GM18498 (cell line): ENCODE results near the gene KCTD14.
"Not testable (repeated sequence)": the region's sequence is repeated elsewhere in the genome, so short reads cannot be mapped to it uniquely, and the experiment has no call there.

ENCODE experiments used
- ATAC-seq: cut with Tn5 transposase; IDR thresholded peaks from one replicate; pipeline ENCODE4 v1.9.1; 2021; ENCODE audit warnings: mild to moderate bottlenecking, moderate library complexity; ENCODE audit not compliant: unreplicated experiment

Gene KCTD14

DNA sequence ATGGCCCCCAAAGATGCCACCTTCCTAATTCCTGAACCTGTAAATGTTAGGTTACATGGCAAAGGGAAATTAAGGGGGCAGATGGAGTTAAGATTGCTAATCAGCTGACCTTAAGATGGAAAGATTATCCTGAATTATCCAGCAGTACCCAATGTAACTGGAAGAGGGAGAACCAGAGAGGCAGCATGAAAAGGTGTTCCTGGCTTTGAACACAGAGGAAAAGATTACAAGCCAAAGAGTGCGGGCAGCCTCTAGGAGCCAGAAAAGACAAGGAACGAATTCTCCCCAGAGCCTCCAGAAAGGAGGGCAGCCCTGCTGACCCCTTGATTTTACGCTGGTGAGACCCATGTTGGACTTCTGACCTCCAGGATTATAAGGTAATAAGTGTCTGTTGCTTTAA is 25.5 kb upstream of the KCTD14 start:
- no peak for ATAC-seq

DNA sequence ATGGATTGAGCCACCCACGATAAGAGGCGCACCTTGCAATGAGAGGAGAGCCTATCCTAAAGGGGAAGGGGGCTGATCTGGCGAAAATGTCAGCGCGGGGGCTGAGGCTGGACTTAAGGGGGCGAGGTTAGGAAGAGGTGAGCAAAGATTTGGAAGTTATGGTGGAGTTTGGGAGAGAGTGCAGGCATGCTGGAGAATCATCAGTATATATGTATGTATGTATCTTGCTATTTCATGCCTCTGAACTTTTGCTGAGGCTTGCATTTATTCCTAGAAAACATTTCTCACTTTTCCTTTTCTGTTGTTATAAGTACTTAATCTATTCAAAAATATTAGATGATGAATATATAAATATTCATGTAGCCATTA is 23.4 kb upstream of the KCTD14 start:
- no peak for ATAC-seq

DNA sequence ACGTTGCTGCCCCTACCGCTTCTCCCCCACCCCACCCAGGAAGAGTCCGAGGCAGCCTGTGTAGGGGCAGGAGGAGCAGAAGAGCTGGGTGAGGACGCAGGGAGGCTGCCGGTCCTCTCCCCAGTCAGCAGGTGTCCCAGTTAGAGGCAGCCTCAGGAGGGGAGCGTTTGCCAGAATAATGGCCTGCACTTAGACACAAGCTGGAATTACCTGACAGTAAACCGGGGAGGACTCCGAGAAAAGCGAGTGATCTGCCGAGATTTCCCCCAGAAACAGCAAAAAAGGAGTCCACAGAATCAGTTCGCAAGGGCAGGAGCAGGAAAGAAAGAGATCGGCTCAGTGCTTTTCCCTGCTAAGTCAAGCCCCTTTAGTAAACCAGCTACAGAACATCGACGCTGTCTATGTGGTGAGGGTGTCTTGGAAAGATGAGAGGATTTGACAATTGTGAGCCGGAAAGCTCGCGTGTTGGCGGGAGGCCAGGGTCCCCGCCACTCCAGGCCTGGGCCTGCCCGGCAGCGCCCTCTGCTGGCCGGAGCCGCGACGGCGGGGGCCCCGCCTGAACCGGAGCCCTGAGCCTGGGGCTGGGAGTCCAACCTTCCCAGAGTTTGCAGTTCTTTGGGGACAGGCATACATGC is 22.9 kb upstream of the KCTD14 start:
- ATAC-seq, result peak; percentile 69

- ATAC-seq, result no peak
These were observed 21.6 kb upstream of the KCTD14 start for GRCh38 chr11:78044706-78045105.

DNA sequence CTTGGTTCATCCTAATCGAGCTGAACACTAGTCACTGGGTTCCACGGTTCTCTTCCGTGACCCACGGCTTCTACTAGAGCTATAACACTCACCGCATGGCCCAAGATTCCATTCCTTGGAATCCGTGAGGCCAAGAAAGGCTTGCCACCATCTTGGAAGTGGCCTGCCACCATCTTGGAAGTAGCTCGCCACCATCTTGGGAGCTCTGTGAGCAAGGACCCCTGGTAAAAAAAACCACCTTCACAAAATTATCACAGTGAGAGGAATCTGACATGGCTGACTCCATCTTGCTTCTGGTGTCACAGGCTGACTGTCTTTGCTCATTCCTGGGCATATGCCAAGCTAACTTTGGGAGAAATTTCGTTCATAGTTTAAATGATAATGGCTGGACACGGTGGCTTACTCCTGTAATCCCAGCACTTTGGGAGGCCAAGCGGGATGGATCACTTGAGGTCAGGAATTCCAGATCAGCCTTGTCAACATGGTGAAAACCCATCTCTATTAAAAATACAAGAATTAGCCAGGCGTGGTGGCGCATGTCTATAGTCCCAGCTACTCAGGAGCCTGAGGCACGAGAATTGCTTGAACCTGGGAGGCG is 18.9 kb upstream of the KCTD14 start:
- ATAC-seq, result no peak

DNA sequence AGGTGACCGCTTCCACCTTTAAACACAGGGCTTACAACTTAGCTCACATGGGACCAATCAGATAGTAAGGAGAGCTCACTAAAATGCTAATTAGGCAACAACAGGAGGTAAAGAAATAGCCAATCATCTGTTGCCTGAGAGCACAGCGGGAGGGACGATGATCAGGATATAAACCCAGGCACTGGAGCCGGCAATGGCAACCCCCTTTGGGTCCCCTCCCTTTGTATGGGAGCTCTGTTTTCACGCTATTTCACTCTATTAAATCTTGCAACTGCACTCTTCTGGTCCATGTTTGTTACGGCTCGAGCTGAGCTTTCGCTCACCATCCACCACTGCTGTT is 18.3 kb upstream of the KCTD14 start:
- not testable (repeated sequence) for ATAC-seq

- ATAC-seq, result no peak
These were observed 17.8 kb upstream of the KCTD14 start for GRCh38 chr11:78040691-78041379.

DNA sequence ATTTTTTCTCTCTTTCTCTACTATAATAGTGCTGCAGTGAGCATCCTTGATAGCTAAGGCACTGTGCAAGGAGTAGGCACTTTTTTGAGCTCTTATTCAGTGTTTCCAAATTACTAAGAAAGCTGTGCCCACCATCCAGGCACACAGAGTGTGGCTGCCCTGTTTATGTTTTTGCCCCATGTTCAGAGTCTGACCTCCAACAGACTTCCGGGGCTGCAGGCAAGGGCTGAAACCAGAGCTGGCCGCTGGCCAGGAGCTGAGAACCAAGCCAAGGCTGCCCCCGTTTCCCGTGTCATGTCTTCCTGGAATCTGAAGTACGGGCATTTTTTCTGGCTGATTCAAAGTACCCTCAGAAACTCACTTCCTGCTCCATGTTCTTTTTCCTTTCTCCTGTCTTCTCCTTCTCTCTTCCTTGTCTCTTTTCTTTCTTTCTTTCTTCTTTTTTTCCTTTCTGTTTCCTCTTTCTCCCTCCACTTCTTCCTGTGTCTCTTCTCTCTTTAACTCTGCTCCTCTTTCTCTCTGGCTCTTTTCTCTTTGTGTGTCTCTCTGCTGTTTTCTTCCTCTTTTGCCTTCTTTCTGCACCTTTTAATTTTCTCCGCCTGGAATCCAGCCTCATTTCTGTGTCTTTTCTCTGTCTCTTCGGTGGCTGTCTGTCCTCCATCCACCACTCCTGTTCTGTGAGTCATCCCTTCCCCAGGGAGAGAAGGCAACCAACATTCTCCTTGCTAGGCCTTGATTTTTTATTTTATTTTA is 17.0 kb upstream of the KCTD14 start:
- peak; percentile 92 for ATAC-seq

GRCh38 chr11:78039391-78039918 is 16.4 kb upstream of the KCTD14 start:
- peak; percentile 12 for ATAC-seq

DNA sequence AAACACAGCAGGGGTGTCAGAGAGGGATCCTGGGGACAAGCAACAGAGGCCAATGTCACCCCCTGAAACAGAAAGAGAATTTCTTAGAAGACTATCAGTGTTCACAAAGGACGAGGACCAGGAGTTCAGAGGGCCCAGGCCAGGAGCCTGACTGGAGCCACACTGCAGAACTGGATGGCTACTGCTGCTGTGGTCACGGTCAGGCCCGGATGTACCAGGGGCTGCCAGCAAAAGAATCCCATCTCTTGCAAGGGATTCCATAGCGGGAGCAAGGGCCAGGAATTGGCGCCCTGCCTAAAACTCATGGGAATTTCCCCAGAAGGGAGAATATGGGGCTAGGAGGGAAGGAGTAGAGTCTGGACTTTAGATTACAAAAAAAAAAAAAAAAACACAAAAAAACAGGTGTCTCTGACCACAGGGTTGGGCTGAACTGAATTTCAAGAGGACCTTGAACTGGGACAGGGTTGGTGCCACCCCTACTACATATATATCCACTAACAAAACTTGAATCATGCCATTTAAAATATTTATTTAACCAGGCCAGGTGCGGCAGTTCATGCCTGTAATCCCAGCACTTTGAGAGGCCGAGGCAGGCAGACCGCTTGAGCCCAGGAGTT is 15.7 kb upstream of the KCTD14 start:
- ATAC-seq, result no peak

GRCh38 chr11:78037825-78038620 is 14.9 kb upstream of the KCTD14 start:
- no peak for ATAC-seq

GRCh38 chr11:78037056-78037455 is 14.0 kb upstream of the KCTD14 start:
- no peak for ATAC-seq

- no peak for ATAC-seq
These were observed 13.2 kb upstream of the KCTD14 start for GRCh38 chr11:78036313-78036712.

- no peak for ATAC-seq
These were observed 11.5 kb upstream of the KCTD14 start for GRCh38 chr11:78034623-78035022.

GRCh38 chr11:78033040-78033439 is 10.0 kb upstream of the KCTD14 start:
- no peak for ATAC-seq

DNA sequence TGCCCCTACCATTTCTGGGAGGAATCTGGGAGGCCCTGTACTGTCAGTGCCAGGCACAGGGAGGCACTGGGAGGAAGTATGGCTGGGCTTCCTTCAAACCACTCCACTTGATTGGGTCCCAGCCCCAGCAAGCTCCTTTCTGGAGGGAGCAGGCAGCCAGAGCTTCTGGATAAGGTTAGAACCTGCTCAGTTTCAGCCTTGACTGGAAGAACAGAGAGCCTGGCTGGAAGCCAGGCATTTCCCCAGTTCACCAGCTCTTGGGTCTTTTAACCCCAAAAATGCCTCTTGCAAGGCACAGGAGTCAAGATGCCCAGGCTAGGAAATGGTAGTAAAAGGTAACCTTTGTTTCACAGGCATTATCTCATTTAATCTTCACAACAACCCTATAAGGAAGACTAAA is 9.0 kb upstream of the KCTD14 start:
- ATAC-seq, result peak; percentile 15

- ATAC-seq, result peak; percentile 77
These were observed 8.6 kb upstream of the KCTD14 start for GRCh38 chr11:78031629-78032028.

DNA sequence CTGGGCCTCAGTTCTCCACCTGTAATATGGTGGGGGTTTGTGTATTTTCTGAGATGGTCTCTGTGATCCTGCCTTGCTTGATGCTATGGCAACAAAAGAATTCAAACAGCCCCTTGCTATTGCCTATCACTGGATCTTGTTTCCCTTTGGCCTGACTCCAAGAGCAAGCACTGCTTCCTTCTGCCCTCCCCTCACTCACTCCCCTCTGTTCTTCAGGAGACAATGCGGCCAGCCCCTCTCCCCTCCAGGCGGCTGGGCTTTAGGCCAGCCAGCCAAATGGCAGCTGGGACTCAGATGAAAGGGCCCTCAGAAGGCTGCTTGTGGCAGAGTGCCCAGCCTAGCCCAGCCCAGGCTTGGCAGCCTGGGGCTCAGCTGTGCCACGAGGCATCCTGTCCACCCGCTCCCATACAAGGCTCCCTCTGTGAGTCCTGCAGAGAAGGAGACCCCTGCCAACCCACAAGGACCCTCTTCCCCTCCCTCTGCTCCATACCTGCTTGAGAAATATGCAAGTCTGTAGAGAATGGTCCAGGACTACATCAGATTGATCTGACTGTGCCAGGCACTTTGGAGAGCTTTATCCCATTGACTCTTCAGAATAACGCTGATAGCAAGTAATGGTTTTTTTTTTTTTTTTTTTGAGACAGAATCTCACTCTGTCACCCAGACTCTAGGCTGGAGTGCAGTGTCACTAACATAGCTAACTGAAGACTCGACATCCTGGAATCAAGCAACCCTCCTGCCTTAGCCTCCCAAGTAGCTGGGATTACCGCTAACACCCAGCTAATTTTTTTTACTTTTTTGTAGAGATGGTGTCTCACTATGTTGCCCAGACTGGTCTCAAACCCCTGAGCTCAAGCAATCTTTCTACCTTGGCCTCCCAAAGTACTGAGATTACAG is 7.6 kb upstream of the KCTD14 start:
- no peak for ATAC-seq

DNA sequence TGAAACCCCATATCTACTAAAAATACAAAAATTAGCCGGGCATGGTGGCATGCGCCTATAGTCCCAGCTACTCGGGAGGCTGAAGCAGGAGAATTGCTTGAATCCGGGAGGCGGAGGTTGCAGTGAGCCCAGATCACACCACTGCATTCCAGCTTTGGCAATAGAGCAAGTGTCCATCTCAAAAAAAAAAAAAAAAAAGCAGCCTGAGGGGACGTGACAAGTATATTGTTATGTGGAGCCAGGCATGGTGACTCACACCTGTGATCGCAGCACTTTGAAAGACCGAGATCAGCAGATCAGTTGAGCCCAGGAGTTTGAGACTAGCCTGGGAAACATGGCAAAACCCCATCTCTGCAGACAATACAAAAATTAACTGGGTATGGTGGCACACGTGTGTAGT is 5.3 kb upstream of the KCTD14 start:
- not testable (repeated sequence) for ATAC-seq
